ENCODE data around the gene DTX1.

DTX1 gene

GRCh38 chr12:113060336-113060960 lies 3.9 kb downstream of the DTX1 start:
- no peak overlapping the region for H3K4me3 ChIP-seq (ENCODE audit: low read length)
- no peak for TF ChIP-seq CTCF (IDR thresholded peaks at IDR 0.05; ENCODE audit: insufficient read depth, low read depth, low read length, missing control alignments)
- no peak for DNase-seq (ENCODE audit: low read depth)

- DNase-seq (ENCODE audit: low read depth), result no peak
- H3K4me3 ChIP-seq (ENCODE audit: low read length), result no peak overlapping the region
- no peak for TF ChIP-seq CTCF (IDR thresholded peaks at IDR 0.05; ENCODE audit: insufficient read depth, low read depth, low read length, missing control alignments)
Observed at GRCh38 chr12:113061061-113061694, 4.6 kb downstream of the DTX1 start.

- TF ChIP-seq CTCF (IDR thresholded peaks at IDR 0.05; ENCODE audit: insufficient read depth, low read depth, low read length, missing control alignments), result no peak
Observed at GRCh38 chr12:113062502-113063395, 6.2 kb downstream of the DTX1 start.

GRCh38 chr12:113063396-113064350 lies 7.1 kb downstream of the DTX1 start:
- no peak for DNase-seq (ENCODE audit: low read depth)
- no peak for TF ChIP-seq CTCF (IDR thresholded peaks at IDR 0.05; ENCODE audit: insufficient read depth, low read depth, low read length, missing control alignments)
- no peak overlapping the region for H3K4me3 ChIP-seq (ENCODE audit: low read length)

More at GRCh38 chr12:113062502-113063395, 6.2 kb downstream of the DTX1 start:
- DNase-seq (ENCODE audit: low read depth), result no peak
- H3K4me3 ChIP-seq (ENCODE audit: low read length), result no peak overlapping the region

GRCh38 chr12:113064395-113065125 lies 8.0 kb downstream of the DTX1 start:
- no peak for DNase-seq (ENCODE audit: low read depth)
- H3K4me3 ChIP-seq (ENCODE audit: low read length), result no peak overlapping the region
- no peak for TF ChIP-seq CTCF (IDR thresholded peaks at IDR 0.05; ENCODE audit: insufficient read depth, low read depth, low read length, missing control alignments)

Measured in epithelial cell of esophagus (primary cell).